GM23338 (cell line): ENCODE results near the gene SMPD4. TPM values are rescaled to one million over a fixed set of nuclear protein-coding genes. Genes with fewer than 3 reads are reported as not detected.

Experiments
- ATAC-seq: fragments of 200-7000 bp; cut with Tn5 transposase; 3 replicates; pipeline ENCODE4 v1.9.1; 2020
- DNase-seq: peaks from one replicate; pipeline ENCODE4 v3.0.0-alpha.2; 2015; ENCODE audit warnings: low spot score
- H2AFZ ChIP-seq: fragments of 200-600 bp; sonication (generic); 2 replicates; pipeline ENCODE4 v1.8.0; 2016; ENCODE audit warnings: antibody characterized with exemption, mild to moderate bottlenecking, moderate library complexity
- H3F3A ChIP-seq: fragments of 200-600 bp; sonication (generic); replicated peaks from 2 replicates; pipeline ENCODE4 v1.8.0; 2017; ENCODE audit warnings: antibody characterized with exemption, mixed run types, low read depth
- H3K27ac ChIP-seq: fragments of 200-600 bp; sonication (generic); 2 replicates; pipeline ENCODE4 v1.6.1; 2016; ENCODE audit warnings: low read depth
- H3K27me3 ChIP-seq: fragments of 200-600 bp; sonication (generic); 2 replicates; pipeline ENCODE4 v1.8.0; 2016; ENCODE audit warnings: mild to moderate bottlenecking, mixed run types, moderate library complexity; ENCODE audit not compliant: insufficient read depth
- H3K36me3 ChIP-seq: fragments of 200-600 bp; sonication (generic); 2 replicates; pipeline ENCODE4 v1.8.0; 2016; ENCODE audit warnings: mild to moderate bottlenecking; ENCODE audit not compliant: insufficient read depth
- H3K4me1 ChIP-seq: fragments of 200-600 bp; sonication (generic); 2 replicates; pipeline ENCODE4 v1.8.0; 2016; ENCODE audit warnings: mild to moderate bottlenecking, moderate library complexity; ENCODE audit not compliant: insufficient read depth
- H3K4me2 ChIP-seq: fragments of 200-600 bp; sonication (generic); 2 replicates; pipeline ENCODE4 v1.7.1; 2017; ENCODE audit warnings: mixed run types
- H3K4me3 ChIP-seq: fragments of 200-600 bp; sonication (generic); 2 replicates; pipeline ENCODE4 v1.6.1; 2016; ENCODE audit warnings: mixed run types
- H3K79me2 ChIP-seq: fragments of 200-600 bp; sonication (generic); replicated peaks from 2 replicates; pipeline ENCODE4 v1.8.0; 2017; ENCODE audit warnings: mild to moderate bottlenecking; ENCODE audit not compliant: insufficient read depth
- H3K9me2 ChIP-seq: fragments of 200-600 bp; sonication (generic); 2 replicates; pipeline ENCODE4 v1.8.0; 2017; ENCODE audit not compliant: insufficient read depth
- H4K20me1 ChIP-seq: fragments of 200-600 bp; sonication (generic); replicated peaks from 2 replicates; pipeline ENCODE4 v1.8.0; 2017; ENCODE audit warnings: mild to moderate bottlenecking; ENCODE audit not compliant: insufficient read depth
- H3K27ac Mint-ChIP-seq: 2 replicates; pipeline ENCODE4 v1.8.0; 2020; ENCODE audit warnings: inconsistent platforms, mild to moderate bottlenecking, moderate library complexity, mixed read lengths
- H3K27me3 Mint-ChIP-seq: 3 replicates; pipeline ENCODE4 v1.8.0; 2022; ENCODE audit warnings: low read depth, mild to moderate bottlenecking, moderate library complexity, mixed read lengths, inconsistent platforms; ENCODE audit not compliant: insufficient read depth, poor library complexity
- H3K36me3 Mint-ChIP-seq: 3 replicates; pipeline ENCODE4 v1.8.0; 2021; ENCODE audit warnings: low read depth, mild to moderate bottlenecking, inconsistent platforms, moderate library complexity, mixed read lengths
- H3K4me1 Mint-ChIP-seq: 3 replicates; pipeline ENCODE4 v1.8.0; 2020; ENCODE audit warnings: mild to moderate bottlenecking, inconsistent platforms, mixed read lengths
- H3K4me3 Mint-ChIP-seq: 3 replicates; pipeline ENCODE4 v1.8.0; 2021; ENCODE audit warnings: moderate library complexity, mild to moderate bottlenecking, inconsistent platforms, mixed read lengths
- H3K9me3 Mint-ChIP-seq: 3 replicates; pipeline ENCODE4 v1.8.0; 2020; ENCODE audit warnings: moderate library complexity, mild to moderate bottlenecking, inconsistent platforms, mixed read lengths
- CREB1 ChIP-seq: fragments of 250-450 bp; sonication (Bioruptor Pico); IDR thresholded peaks from 2 replicates; pipeline ENCODE4 v1.5.0; 2020; ENCODE audit warnings: low read depth, mild to moderate bottlenecking, moderate library complexity
- EZH2 ChIP-seq: fragments of 200-600 bp; sonication (generic); IDR thresholded peaks from one replicate; pipeline ENCODE4 v1.8.0; 2017; ENCODE audit warnings: antibody characterized with exemption, mild to moderate bottlenecking, low read depth; ENCODE audit not compliant: unreplicated experiment
- EZH2phosphoT487 ChIP-seq: fragments of 200-600 bp; sonication (generic); IDR thresholded peaks from one replicate; pipeline ENCODE4 v1.8.1; 2018; ENCODE audit warnings: antibody characterized with exemption; ENCODE audit not compliant: unreplicated experiment
- JUNB ChIP-seq: IDR thresholded peaks from one replicate; pipeline ENCODE4 v1.6.1; 2016; ENCODE audit warnings: antibody characterized with exemption; ENCODE audit not compliant: unreplicated experiment
- NANOG ChIP-seq: IDR thresholded peaks from 2 replicates; pipeline ENCODE4 v1.6.1; 2016; ENCODE audit warnings: antibody characterized with exemption, borderline replicate concordance
- POLR2AphosphoS5 ChIP-seq: IDR thresholded peaks from 2 replicates; pipeline ENCODE4 v1.6.1; 2016; ENCODE audit warnings: antibody characterized with exemption, low read depth
- STAT1 ChIP-seq: IDR thresholded peaks from one replicate; pipeline ENCODE4 v1.6.1; 2016; ENCODE audit warnings: antibody characterized with exemption; ENCODE audit not compliant: unreplicated experiment
- ZNF114 ChIP-seq: fragments of 250-450 bp; sonication (Bioruptor Pico); IDR thresholded peaks from 2 replicates; pipeline ENCODE4 v1.5.0; 2020; ENCODE audit warnings: mild to moderate bottlenecking, moderate library complexity
- ZNF331 ChIP-seq: fragments of 250-450 bp; sonication (Bioruptor Pico); IDR thresholded peaks from 2 replicates; pipeline ENCODE4 v1.5.0; 2020; ENCODE audit warnings: low read depth, mild to moderate bottlenecking, moderate library complexity
- polyA plus RNA-seq: library from polyadenylated mRNA; unstranded; fragments of >200 nt; fragmentation: Nextera tagmentation; extraction: Ambion mirVana; gene quantifications from 2 replicates; pipeline ENCODE4 v1.2.1, GENCODE V29; 2016
- total RNA-seq: library from RNA; depleted of rRNA; stranded (reverse); fragments of >200 nt; shearing (Covaris generic); gene quantifications from 2 replicates; pipeline ENCODE4 v1.2.3, GENCODE V29; 2014
- TF ChIP-seq, protein P1 (sequence below): IDR thresholded peaks from 2 replicates; pipeline ENCODE4 v1.6.1; 2016; ENCODE audit warnings: antibody characterized with exemption
- TF ChIP-seq, protein P2 (sequence below): fragments of 250-450 bp; sonication (Bioruptor Pico); IDR thresholded peaks from 2 replicates; pipeline ENCODE4 v1.5.0; 2020; ENCODE audit warnings: mild to moderate bottlenecking, moderate library complexity
- TF ChIP-seq, protein P3 (sequence below), 2 experiments: fragments of 200-600 bp in 1 of 2; sonication (generic) in 1 of 2; conservative IDR thresholded peaks; 2 replicates each; pipeline versions ENCODE4 v1.5.1 to v1.6.1; 2016 to 2017; ENCODE audit warnings: antibody characterized with exemption in 2 of 2, low read depth in 2 of 2, mild to moderate bottlenecking in 2 of 2, moderate library complexity in 1 of 2
- TF ChIP-seq, protein P4 (sequence below): IDR thresholded peaks from one replicate; pipeline ENCODE4 v1.6.1; 2018; ENCODE audit warnings: antibody characterized with exemption; ENCODE audit not compliant: unreplicated experiment

SMPD4 gene
- total and polyA plus RNA-seq, 2 experiments from 2014 or later = 44.2 to 98.6 TPM

DNA sequence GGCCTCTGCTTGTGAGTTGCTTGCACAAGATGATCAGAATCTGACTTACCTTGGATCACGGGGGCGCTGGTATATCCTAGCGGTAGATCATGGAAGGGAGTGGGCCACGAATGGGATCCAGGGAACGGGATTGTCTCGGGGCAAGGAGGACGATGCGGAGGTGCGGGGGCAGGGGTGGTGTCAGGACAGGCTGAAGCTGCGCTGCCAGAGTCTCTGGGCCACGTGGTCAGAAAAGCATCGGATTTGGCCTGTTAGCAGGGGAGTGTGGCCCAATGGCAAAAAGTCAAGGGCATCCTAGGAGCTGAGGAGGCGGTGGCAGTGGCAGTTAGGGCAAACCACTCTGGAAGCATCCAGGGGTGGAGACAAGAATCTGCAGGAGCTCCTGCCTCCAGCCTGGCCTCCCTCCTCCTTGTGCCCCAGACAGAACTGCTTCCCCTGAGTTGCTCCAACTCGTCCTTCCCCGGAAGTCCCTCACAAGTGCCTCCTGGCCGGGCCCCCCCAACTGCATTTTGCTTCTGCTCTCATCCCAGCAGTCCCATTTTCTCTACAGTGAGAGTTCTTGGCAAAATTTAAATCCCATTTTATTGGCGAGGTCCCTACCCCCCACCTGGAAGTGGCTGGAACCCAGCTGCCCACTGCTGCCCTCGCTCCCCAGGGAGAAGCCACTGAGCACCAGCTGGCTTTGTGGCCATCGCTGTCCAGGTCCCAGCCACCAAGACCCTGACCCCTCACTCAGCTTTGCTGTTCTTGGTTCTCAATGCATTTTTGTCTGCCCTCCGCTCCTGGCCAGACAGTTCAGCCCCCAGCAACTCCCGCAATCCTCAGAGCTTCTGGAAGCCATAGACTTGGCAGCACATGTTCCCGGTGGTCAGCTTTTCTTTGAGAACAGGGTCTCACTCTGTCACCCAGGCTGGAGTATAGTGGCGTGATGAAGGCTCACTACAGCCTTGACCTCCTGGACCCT is 30.9 kb downstream of the SMPD4 start:
- H3K4me3 ChIP-seq = no peak overlapping the region
- Mint-ChIP-seq H3K4me1 (no peaks in the 10 kb centered on the region; the same call in 1 of the 3 replicates), H3K27ac (no peak overlapping the region; the same call in 1 of the 2 replicates), H3K27me3 (peaks cover 4% of the 10 kb centered on the region), H3K9me3 (no peaks in the 10 kb centered on the region), H3K36me3 (peaks cover 16% of the 10 kb centered on the region), H3K4me3 (no peak overlapping the region)
- H3K79me2 ChIP-seq = no peaks in the 10 kb centered on the region
- ATAC-seq (peak; percentile 45), DNase-seq (peak; percentile 20)
- no peaks in the 10 kb centered on the region for H3K9me2 ChIP-seq
- H3K27me3 ChIP-seq = no peaks in the 10 kb centered on the region
- TF ChIP-seq EZH2 (no peak), ZNF114 (CRISPR knock-in tag) (no peak), STAT1 (no peak), NANOG (no peak), ZNF331 (no peak), JUNB (no peak), POLR2AphosphoS5 (no peak), CREB1 (no peak), EZH2phosphoT487 (no peak)
- TF ChIP-seq, protein P1, sequence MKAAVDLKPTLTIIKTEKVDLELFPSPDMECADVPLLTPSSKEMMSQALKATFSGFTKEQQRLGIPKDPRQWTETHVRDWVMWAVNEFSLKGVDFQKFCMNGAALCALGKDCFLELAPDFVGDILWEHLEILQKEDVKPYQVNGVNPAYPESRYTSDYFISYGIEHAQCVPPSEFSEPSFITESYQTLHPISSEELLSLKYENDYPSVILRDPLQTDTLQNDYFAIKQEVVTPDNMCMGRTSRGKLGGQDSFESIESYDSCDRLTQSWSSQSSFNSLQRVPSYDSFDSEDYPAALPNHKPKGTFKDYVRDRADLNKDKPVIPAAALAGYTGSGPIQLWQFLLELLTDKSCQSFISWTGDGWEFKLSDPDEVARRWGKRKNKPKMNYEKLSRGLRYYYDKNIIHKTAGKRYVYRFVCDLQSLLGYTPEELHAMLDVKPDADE = no peak
- TF ChIP-seq, protein P2, sequence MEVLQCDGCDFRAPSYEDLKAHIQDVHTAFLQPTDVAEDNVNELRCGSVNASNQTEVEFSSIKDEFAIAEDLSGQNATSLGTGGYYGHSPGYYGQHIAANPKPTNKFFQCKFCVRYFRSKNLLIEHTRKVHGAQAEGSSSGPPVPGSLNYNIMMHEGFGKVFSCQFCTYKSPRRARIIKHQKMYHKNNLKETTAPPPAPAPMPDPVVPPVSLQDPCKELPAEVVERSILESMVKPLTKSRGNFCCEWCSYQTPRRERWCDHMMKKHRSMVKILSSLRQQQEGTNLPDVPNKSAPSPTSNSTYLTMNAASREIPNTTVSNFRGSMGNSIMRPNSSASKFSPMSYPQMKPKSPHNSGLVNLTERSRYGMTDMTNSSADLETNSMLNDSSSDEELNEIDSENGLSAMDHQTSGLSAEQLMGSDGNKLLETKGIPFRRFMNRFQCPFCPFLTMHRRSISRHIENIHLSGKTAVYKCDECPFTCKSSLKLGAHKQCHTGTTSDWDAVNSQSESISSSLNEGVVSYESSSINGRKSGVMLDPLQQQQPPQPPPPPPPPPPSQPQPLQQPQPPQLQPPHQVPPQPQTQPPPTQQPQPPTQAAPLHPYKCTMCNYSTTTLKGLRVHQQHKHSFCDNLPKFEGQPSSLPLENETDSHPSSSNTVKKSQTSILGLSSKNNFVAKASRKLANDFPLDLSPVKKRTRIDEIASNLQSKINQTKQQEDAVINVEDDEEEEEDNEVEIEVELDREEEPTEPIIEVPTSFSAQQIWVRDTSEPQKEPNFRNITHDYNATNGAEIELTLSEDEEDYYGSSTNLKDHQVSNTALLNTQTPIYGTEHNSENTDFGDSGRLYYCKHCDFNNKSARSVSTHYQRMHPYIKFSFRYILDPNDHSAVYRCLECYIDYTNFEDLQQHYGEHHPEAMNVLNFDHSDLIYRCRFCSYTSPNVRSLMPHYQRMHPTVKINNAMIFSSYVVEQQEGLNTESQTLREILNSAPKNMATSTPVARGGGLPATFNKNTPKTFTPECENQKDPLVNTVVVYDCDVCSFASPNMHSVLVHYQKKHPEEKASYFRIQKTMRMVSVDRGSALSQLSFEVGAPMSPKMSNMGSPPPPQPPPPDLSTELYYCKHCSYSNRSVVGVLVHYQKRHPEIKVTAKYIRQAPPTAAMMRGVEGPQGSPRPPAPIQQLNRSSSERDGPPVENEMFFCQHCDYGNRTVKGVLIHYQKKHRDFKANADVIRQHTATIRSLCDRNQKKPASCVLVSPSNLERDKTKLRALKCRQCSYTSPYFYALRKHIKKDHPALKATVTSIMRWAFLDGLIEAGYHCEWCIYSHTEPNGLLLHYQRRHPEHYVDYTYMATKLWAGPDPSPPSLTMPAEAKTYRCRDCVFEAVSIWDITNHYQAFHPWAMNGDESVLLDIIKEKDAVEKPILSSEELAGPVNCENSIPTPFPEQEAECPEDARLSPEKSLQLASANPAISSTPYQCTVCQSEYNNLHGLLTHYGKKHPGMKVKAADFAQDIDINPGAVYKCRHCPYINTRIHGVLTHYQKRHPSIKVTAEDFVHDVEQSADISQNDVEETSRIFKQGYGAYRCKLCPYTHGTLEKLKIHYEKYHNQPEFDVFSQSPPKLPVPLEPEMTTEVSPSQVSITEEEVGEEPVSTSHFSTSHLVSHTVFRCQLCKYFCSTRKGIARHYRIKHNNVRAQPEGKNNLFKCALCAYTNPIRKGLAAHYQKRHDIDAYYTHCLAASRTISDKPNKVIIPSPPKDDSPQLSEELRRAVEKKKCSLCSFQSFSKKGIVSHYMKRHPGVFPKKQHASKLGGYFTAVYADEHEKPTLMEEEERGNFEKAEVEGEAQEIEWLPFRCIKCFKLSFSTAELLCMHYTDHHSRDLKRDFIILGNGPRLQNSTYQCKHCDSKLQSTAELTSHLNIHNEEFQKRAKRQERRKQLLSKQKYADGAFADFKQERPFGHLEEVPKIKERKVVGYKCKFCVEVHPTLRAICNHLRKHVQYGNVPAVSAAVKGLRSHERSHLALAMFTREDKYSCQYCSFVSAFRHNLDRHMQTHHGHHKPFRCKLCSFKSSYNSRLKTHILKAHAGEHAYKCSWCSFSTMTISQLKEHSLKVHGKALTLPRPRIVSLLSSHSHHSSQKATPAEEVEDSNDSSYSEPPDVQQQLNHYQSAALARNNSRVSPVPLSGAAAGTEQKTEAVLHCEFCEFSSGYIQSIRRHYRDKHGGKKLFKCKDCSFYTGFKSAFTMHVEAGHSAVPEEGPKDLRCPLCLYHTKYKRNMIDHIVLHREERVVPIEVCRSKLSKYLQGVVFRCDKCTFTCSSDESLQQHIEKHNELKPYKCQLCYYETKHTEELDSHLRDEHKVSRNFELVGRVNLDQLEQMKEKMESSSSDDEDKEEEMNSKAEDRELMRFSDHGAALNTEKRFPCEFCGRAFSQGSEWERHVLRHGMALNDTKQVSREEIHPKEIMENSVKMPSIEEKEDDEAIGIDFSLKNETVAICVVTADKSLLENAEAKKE (CRISPR knock-in tag) = no peak
- TF ChIP-seq, protein P3, sequence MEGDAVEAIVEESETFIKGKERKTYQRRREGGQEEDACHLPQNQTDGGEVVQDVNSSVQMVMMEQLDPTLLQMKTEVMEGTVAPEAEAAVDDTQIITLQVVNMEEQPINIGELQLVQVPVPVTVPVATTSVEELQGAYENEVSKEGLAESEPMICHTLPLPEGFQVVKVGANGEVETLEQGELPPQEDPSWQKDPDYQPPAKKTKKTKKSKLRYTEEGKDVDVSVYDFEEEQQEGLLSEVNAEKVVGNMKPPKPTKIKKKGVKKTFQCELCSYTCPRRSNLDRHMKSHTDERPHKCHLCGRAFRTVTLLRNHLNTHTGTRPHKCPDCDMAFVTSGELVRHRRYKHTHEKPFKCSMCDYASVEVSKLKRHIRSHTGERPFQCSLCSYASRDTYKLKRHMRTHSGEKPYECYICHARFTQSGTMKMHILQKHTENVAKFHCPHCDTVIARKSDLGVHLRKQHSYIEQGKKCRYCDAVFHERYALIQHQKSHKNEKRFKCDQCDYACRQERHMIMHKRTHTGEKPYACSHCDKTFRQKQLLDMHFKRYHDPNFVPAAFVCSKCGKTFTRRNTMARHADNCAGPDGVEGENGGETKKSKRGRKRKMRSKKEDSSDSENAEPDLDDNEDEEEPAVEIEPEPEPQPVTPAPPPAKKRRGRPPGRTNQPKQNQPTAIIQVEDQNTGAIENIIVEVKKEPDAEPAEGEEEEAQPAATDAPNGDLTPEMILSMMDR (conservative IDR thresholded peaks at IDR 0.05; ENCODE audit: low read depth in 2 of 2) = no peak
- TF ChIP-seq, protein P4, sequence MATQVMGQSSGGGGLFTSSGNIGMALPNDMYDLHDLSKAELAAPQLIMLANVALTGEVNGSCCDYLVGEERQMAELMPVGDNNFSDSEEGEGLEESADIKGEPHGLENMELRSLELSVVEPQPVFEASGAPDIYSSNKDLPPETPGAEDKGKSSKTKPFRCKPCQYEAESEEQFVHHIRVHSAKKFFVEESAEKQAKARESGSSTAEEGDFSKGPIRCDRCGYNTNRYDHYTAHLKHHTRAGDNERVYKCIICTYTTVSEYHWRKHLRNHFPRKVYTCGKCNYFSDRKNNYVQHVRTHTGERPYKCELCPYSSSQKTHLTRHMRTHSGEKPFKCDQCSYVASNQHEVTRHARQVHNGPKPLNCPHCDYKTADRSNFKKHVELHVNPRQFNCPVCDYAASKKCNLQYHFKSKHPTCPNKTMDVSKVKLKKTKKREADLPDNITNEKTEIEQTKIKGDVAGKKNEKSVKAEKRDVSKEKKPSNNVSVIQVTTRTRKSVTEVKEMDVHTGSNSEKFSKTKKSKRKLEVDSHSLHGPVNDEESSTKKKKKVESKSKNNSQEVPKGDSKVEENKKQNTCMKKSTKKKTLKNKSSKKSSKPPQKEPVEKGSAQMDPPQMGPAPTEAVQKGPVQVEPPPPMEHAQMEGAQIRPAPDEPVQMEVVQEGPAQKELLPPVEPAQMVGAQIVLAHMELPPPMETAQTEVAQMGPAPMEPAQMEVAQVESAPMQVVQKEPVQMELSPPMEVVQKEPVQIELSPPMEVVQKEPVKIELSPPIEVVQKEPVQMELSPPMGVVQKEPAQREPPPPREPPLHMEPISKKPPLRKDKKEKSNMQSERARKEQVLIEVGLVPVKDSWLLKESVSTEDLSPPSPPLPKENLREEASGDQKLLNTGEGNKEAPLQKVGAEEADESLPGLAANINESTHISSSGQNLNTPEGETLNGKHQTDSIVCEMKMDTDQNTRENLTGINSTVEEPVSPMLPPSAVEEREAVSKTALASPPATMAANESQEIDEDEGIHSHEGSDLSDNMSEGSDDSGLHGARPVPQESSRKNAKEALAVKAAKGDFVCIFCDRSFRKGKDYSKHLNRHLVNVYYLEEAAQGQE = no peak
- H3K4me2 ChIP-seq = no peak overlapping the region
- no peak overlapping the region for H2AFZ ChIP-seq
- no peak overlapping the region for H3K27ac ChIP-seq
- no peaks in the 10 kb centered on the region for H3K4me1 ChIP-seq
- H3K36me3 ChIP-seq = no peaks in the 10 kb centered on the region
- no peaks in the 10 kb centered on the region for H3F3A ChIP-seq
- no peaks in the 10 kb centered on the region for H4K20me1 ChIP-seq
